GM20431 (cell line): ENCODE results near the gene ZSCAN20.

Experiments used
- in situ Hi-C: fragments of 300-500 bp; cut with MseI, MboI; formaldehyde crosslinking; loops from one replicate; pipeline ENCODE4 v1.15.0; 2020; ENCODE audit warnings: low sequenced_read_pairs; ENCODE audit not compliant: unreplicated experiment

The ZSCAN20 gene

DNA sequence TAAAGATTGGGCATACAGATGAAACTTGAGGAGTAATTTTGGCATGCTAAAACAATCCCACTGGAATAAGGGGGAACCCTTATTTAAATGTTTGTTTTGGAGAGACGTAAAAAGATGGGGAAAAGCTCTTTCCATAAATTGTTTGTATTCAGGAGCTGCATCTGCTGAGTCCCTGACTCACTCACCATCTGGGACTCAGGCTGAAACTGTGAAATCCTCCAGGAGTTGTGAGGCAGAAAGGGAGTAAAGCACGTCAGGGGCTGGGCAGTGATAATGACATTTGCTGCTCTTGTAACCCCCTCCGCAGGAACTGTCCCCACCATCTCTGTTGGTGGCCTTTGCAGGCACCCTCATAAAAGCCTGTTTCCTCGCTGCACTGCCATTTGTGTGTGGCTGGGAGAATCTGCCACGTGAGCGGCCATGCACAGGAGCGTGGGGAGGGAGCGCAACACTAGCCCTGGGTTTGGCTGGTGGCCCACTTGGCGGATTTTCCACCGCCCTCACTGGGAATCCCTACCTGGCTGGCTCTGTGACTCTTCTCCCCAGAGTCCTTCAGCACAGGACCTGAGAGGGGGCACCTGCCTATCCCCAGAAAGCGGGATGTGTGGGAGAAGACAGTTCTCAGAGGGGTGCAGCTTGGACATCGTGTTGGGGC lies 45.3 kb downstream of the ZSCAN20 start:
- in situ Hi-C loops: no loop called here

GRCh38 chr1:33519240-33519884 lies 46.9 kb downstream of the ZSCAN20 start:
- in situ Hi-C loops: no loop called here

- in situ Hi-C loops: no loop called here
Observed at GRCh38 chr1:33524586-33524985, 52.1 kb downstream of the ZSCAN20 start.

DNA sequence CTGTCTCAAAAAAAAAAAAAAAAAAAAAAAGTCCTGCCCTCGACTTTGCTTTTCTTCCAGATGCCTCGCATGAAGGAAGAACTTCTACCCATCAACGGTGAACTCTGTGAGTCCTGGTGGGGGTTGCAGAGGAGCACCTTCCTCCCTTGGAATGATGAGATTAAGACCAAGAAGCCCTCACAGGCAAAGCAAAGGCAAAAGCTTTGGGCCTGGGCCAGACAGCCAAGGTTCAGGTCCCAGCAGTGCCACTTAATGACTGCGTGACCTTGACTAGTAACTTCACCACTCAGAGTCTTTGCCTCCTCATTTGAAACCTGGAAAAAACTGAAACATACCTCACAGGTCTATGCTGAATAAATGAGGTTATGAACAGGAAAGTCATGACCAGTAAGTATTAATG lies 55.5 kb downstream of the ZSCAN20 start:
- in situ Hi-C loops: no loop called here

- in situ Hi-C loops: no loop called here
Observed at GRCh38 chr1:33529957-33530356, 57.5 kb downstream of the ZSCAN20 start.

DNA sequence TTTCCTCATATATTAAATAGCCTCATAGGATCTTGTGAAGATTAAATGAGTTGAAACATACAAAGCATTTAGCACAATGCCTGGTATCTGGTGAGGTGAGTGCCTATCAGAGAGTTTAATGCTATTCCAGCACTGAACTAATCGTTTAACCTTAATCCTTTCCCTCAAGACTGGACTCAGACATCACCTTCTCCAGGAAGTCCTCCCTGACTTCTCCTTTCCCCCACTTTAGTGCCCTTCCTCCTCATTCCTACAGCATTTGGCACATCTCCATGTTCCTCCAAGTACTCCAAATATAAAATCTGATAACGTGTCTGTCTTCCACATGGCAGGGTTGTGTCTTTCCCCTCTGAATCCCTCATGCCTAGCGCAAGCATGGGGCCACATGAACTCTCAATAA lies 59.8 kb downstream of the ZSCAN20 start:
- in situ Hi-C loops: no loop called here

DNA sequence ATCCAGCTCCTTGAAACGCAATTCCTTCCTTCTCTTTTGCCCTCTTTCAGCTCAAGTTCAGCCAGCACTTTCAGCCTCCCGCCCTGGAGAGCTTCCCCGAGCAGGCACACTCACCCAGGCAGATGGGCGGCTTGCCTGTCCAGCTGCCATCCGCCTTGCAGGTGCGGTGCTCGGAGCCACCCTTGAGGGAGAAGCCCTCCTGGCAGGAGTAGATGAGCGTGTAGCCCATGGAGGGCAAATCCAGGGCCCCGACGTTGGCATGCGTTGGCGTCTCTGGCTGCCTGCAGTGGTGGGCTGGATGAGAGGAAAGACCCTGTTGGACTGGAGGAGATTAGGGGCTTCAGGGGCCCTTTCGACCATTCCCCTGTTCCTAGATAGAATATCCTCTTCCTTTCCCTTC lies 60.5 kb downstream of the ZSCAN20 start:
- in situ Hi-C loops: no loop called here

DNA sequence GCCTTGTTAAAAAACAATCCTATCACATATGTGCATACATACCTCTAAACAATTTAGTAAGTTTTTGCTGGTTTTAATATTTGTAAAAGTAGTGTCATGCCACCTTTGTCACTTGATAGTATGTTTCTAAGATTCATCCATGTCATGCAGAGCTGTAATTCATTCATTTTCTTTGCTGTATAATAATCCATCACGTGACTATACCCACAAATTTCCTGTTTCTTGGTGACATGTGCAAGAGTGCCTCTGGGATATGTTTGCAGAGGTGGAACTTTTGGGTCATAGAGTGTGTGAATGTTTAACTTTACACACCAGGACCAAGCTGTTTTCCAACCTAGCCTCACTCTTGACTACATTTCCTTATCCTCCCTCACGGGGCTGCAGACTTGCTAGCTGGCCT lies 62.9 kb downstream of the ZSCAN20 start:
- in situ Hi-C loops: no loop called here

DNA sequence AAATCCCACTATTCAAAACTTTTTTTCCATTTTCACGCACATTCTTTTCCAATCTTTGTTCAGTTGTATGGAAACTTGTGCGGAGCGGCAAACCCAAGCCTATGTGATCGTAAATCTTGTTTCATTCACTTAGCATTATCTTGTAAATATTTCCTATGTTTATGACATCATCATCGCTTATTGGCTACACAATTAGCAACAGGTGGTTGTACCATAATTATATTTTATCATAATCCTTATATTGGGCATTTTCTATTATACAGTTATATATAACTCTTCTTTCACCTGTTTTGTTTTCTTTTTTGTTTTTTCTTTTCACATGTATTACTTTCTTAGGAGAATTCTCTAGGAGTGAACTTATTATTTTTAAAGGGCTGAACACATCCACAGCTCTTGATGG lies 65.4 kb downstream of the ZSCAN20 start:
- in situ Hi-C loops: no loop called here

DNA sequence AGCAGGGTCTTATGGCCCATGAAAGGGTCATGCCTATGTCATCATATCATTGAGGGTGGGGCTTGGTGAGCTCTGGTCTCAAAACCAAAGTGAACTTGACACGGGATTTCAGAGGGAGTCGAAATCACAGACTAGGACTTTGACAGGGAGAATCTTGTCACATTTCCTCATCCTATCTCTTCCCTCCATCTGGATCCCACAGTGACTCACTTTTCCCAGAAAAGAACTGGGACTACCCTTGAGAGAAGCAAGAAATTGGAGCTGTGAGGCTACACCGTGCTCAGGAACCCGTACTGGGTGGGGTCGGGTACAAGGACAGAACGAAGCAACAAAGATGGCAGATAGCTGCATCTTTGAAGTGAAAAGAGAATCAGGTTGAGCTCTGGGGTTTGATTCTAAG lies 69.5 kb downstream of the ZSCAN20 start:
- in situ Hi-C loops: no loop called here
